K562 (cell line): ENCODE data around the gene MAD1L1. TPM values are rescaled to one million over a fixed set of nuclear protein-coding genes. Genes with fewer than 3 reads are reported as not detected.

Experiments used
- ATAC-seq: fragments of 200-7000 bp; cut with Tn5 transposase; 3 replicates; pipeline ENCODE4 v1.9.1; 2020; ENCODE audit warnings: moderate library complexity
- BruUV-seq: library from RNA; stranded (reverse); fragments of 400-500 nt; replicated peaks from 2 replicates; lab custom pipeline; 2021; lab: Mats Ljungman, UMichigan
- CTCF ChIA-PET: fragments of 300-600 bp; formaldehyde crosslinking; extraction: SDS; loops from one replicate; lab custom pipeline; 2021; ENCODE audit warnings: low intra/inter-chr PET ratio; lab: Yijun Ruan, JAX
- POLR2A ChIA-PET: fragments of 300-600, 350-650 bp; sonication (Branson Sonifier 250); formaldehyde crosslinking; extraction: SDS; loops from one replicate; lab custom pipeline; 2021; ENCODE audit warnings: antibody characterized with exemption, inconsistent platforms; lab: Yijun Ruan, JAX
- DNase-seq, 4 experiments: peaks; one replicate each; pipeline versions ENCODE4 v3.0.0 to v3.0.0-alpha.2; 2011 to 2018; ENCODE audit warnings: low spot score in 3 of 4, mixed read lengths in 3 of 4; ENCODE audit errors: extremely low read depth in 1 of 4
- FAIRE-seq: peaks from 2 replicates; lab custom pipeline; 2011; peaks lifted over from hg19 to GRCh38; lab: Jason Lieb, UNC
- H2AFZ ChIP-seq: 2 replicates; pipeline ENCODE4 v1.6.0; 2011; ENCODE audit warnings: low read depth, low read length, control low read depth, inconsistent platforms
- H3K27ac ChIP-seq: fragments of 200-600 bp; 3 replicates; pipeline ENCODE4 v1.8.0; 2011; ENCODE audit warnings: low read depth, mild to moderate bottlenecking, control low read depth, inconsistent platforms, low read length, moderate library complexity, mixed read lengths; ENCODE audit errors: extremely low read depth
- H3K27me3 ChIP-seq, 2 experiments: fragments of 300-600 bp in 1 of 2; 2 replicates in 1 of 2; 3 replicates in 1 of 2; pipeline versions ENCODE4 v1.6.0 to v1.8.0; 2011; ENCODE audit warnings: inconsistent platforms in 2 of 2, low read length in 2 of 2, mild to moderate bottlenecking in 1 of 2, mixed read lengths in 1 of 2, moderate library complexity in 1 of 2; ENCODE audit not compliant: control insufficient read depth in 2 of 2, insufficient read depth in 2 of 2
- H3K36me3 ChIP-seq: fragments of 300-600 bp; 3 replicates; pipeline ENCODE4 v1.8.0; 2011; ENCODE audit warnings: mild to moderate bottlenecking, low read length, inconsistent platforms; ENCODE audit not compliant: control insufficient read depth, insufficient read depth
- H3K4me1 ChIP-seq, 2 experiments: fragments of 200-600 bp in 1 of 2; replicated peaks in 1 of 2; 2 replicates in 1 of 2; 3 replicates in 1 of 2; pipeline versions ENCODE4 v1.5.1 to v1.8.0; 2011; ENCODE audit warnings: inconsistent platforms in 2 of 2, low read length in 2 of 2, mild to moderate bottlenecking in 1 of 2, mixed read lengths in 1 of 2, moderate library complexity in 1 of 2; ENCODE audit not compliant: control insufficient read depth in 2 of 2, insufficient read depth in 2 of 2
- H3K4me2 ChIP-seq: 2 replicates; pipeline ENCODE4 v1.6.1; 2011; ENCODE audit warnings: low read length, control low read depth, inconsistent platforms, mixed read lengths; ENCODE audit not compliant: insufficient read depth
- H3K4me3 ChIP-seq: fragments of 200-600 bp; sonication (generic), shearing (Covaris generic); 2 replicates; pipeline ENCODE4 v1.5.1; 2016; ENCODE audit warnings: control low read depth, inconsistent platforms
- H3K79me2 ChIP-seq: fragments of 200-600 bp; 3 replicates; pipeline ENCODE4 v1.8.0; 2011; ENCODE audit warnings: low read length, inconsistent platforms; ENCODE audit not compliant: control insufficient read depth, insufficient read depth
- H3K9ac ChIP-seq, 2 experiments: 2 replicates each; pipeline versions ENCODE4 v1.6.0 to v1.6.1; 2011; ENCODE audit warnings: low read depth in 2 of 2, low read length in 2 of 2, control low read depth in 1 of 2, inconsistent platforms in 1 of 2, mild to moderate bottlenecking in 1 of 2, mixed read lengths in 1 of 2; ENCODE audit not compliant: insufficient read depth in 1 of 2
- H3K9me1 ChIP-seq: one replicate; pipeline ENCODE4 v1.6.0; 2011; ENCODE audit warnings: inconsistent platforms, mild to moderate bottlenecking, low read length, moderate library complexity; ENCODE audit not compliant: control insufficient read depth, insufficient read depth
- H3K9me3 ChIP-seq: replicated peaks from 2 replicates; pipeline ENCODE4 v1.5.1; 2011; ENCODE audit warnings: low read depth, low read length, inconsistent platforms; ENCODE audit not compliant: control insufficient read depth, insufficient read depth
- H4K20me1 ChIP-seq: replicated peaks from 2 replicates; pipeline ENCODE4 v1.6.1; 2011; ENCODE audit warnings: low read length, inconsistent platforms, mixed read lengths; ENCODE audit not compliant: control insufficient read depth, insufficient read depth
- ARHGAP35 ChIP-seq: fragments of 450-650 bp; IDR thresholded peaks from 2 replicates; pipeline ENCODE4 v1.6.1; 2018; ENCODE audit not compliant: partially characterized antibody
- ATF4 ChIP-seq: fragments of 450-650 bp; formaldehyde crosslinking; IDR thresholded peaks from 2 replicates; pipeline ENCODE4 v1.4.0; 2022; ENCODE audit warnings: mild to moderate bottlenecking, moderate library complexity
- BDP1 ChIP-seq: IDR thresholded peaks from 3 replicates; pipeline ENCODE4 v1.6.1; 2011; ENCODE audit not compliant: insufficient read length, insufficient read depth
- DIDO1 ChIP-seq: fragments of 450-650 bp; IDR thresholded peaks from 2 replicates; pipeline ENCODE4 v1.6.1; 2016; ENCODE audit warnings: low read depth, missing biosample characterization, missing genetic modification characterization
- IRF1 ChIP-seq: sonication (generic); formaldehyde crosslinking; IDR thresholded peaks from 2 replicates; pipeline ENCODE4 v1.8.0; 2022; ENCODE audit warnings: missing genetic modification reagents, mild to moderate bottlenecking, borderline replicate concordance
- L3MBTL2 ChIP-seq: fragments of 450-650 bp; IDR thresholded peaks from 2 replicates; pipeline ENCODE4 v1.6.1; 2016; ENCODE audit warnings: mild to moderate bottlenecking, moderate library complexity
- MAX ChIP-seq: sonication (generic); formaldehyde crosslinking; IDR thresholded peaks from 2 replicates; pipeline ENCODE4 v1.9.0; 2022; ENCODE audit warnings: mild to moderate bottlenecking, missing genetic modification reagents
- POLR2G ChIP-seq: fragments of 200-400 bp; formaldehyde crosslinking; IDR thresholded peaks from 2 replicates; pipeline ENCODE4 v1.6.1; 2017; ENCODE audit warnings: low read depth, mild to moderate bottlenecking, antibody characterized with exemption, low read length, moderate library complexity
- SIRT6 ChIP-seq: IDR thresholded peaks from one replicate; pipeline ENCODE4 v1.6.1; 2012; ENCODE audit warnings: low read depth, mild to moderate bottlenecking, control low read depth, inconsistent platforms, low read length, moderate library complexity
- SMAD1 ChIP-seq: fragments of 150-350 bp; IDR thresholded peaks from 2 replicates; pipeline ENCODE4 v1.6.1; 2014; ENCODE audit warnings: low read length, low read depth; ENCODE audit not compliant: partially characterized antibody
- TFAP4 ChIP-seq: sonication (generic); formaldehyde crosslinking; IDR thresholded peaks from 2 replicates; pipeline ENCODE4 v1.8.0; 2022; ENCODE audit warnings: missing genetic modification reagents, mild to moderate bottlenecking, moderate library complexity, borderline replicate concordance
- TSC22D4 ChIP-seq: fragments of 450-650 bp; IDR thresholded peaks from 2 replicates; pipeline ENCODE4 v1.6.1; 2016; ENCODE audit warnings: missing genetic modification characterization, missing biosample characterization, control low read depth
- ZFP1 ChIP-seq: fragments of 450-650 bp; formaldehyde crosslinking; IDR thresholded peaks from 2 replicates; pipeline ENCODE4 v1.4.0; 2020; ENCODE audit warnings: mild to moderate bottlenecking, mixed read lengths
- ZNF134 ChIP-seq: fragments of 250-450 bp; sonication (Bioruptor Pico); conservative IDR thresholded peaks from 2 replicates; pipeline ENCODE4 v1.4.0; 2020
- ZNF384 ChIP-seq: IDR thresholded peaks from 2 replicates; pipeline ENCODE4 v1.6.1; 2012; ENCODE audit warnings: low read depth, low read length, improper control_type of control experiment
- ZNF707 ChIP-seq: fragments of 250-450 bp; sonication (Bioruptor Pico); conservative IDR thresholded peaks from 2 replicates; pipeline ENCODE4 v1.8.0; 2022; ENCODE audit warnings: inconsistent platforms, mild to moderate bottlenecking, moderate library complexity
- WGBS: fragments of 100-300 bp; shearing (Covaris generic); methylation state at CpG from one replicate; pipeline ENCODE4 v1.1.6; 2016; ENCODE audit warnings: low coverage, mixed read lengths; ENCODE audit not compliant: insufficient coverage; ENCODE audit errors: missing lambda C conversion rate; 5-methylcytosine and 5-hydroxymethylcytosine counted together
- in situ Hi-C: fragments of 300-500 bp; cut with MboI; formaldehyde crosslinking; loops from 4 replicates; pipeline ENCODE4 v1.15.0; 2018; ENCODE audit warnings: inconsistent platforms, mixed read lengths
- intact Hi-C: fragments of 100-400 bp; cut with micrococcal nuclease; formaldehyde crosslinking; loops from 2 replicates; pipeline ENCODE4 v1.14.2; 2022
- polyA plus RNA-seq, 8 experiments: library from polyadenylated mRNA; depleted of rRNA in 4 of 8; stranded (reverse) in 5 of 8; unstranded in 3 of 8; fragments of >200 nt; fragmentation: Nextera tagmentation in 2 of 8; fragmentation: Illumina TruSeq in 1 of 8; extraction: Ambion mirVana in 2 of 8; extraction: Trizol in 1 of 8; gene quantifications; 2 replicates each; pipeline versions ENCODE4 v1.2.1 to v1.2.3, GENCODE V29; 2011 to 2014; ENCODE audit warnings: inconsistent platforms in 1 of 8, missing spikeins in 1 of 8
- total RNA-seq, 7 experiments: library from RNA; depleted of rRNA in 6 of 7; stranded (reverse); fragments of >200 nt in 6 of 7; fragmentation: Illumina TruSeq in 2 of 7; extraction: Trizol in 2 of 7; gene quantifications; 2 replicates each; pipeline versions ENCODE4 v1.2.1 to v1.2.3, GENCODE V29; 2011 to 2021; ENCODE audit warnings: low replicate concordance in 1 of 7

The MAD1L1 gene
- total and polyA plus RNA-seq, 9 of the 15 experiments (the other 6 are each of a cell fraction or from before 2014, with no cell fraction given), result 1.7 to 89.7 (median 18.0) TPM

- in situ Hi-C loops (no loop called here), intact Hi-C loops (loop anchor here (2.0 kb wide), 1 partner anchor 19 kb away; no protein-coding TSS in a partner anchor)
- H3K27me3 ChIP-seq, result no peaks in the 10 kb centered on the region
- H3K9me1 ChIP-seq, result peaks cover 4% of the 10 kb centered on the region
- no peak for TF ChIP-seq ZNF707 (CRISPR knock-in tag)
- no peak for TF ChIP-seq TSC22D4
- peak; percentile 41; the same call in 1 of the 2 replicates for TF ChIP-seq POLR2G
- no peak for TF ChIP-seq SMAD1
- TF ChIP-seq L3MBTL2, result no peak
- no peak for TF ChIP-seq ARHGAP35
- TF ChIP-seq ZNF384, result peak; percentile 44; the same call in 1 of the 2 replicates
- no peak for TF ChIP-seq BDP1
- 0 out of 2 replicates have a peak, but pooled peaks have one; percentile 1 for TF ChIP-seq TFAP4 (CRISPR knock-in tag)
- TF ChIP-seq ZFP1 (CRISPR knock-in tag), result no peak
- TF ChIP-seq SIRT6, result no peak
- no peak for TF ChIP-seq ATF4
- TF ChIP-seq MAX (CRISPR knock-in tag), result 0 out of 2 replicates have a peak, but pooled peaks have one; percentile 17
- no peak for TF ChIP-seq DIDO1
- TF ChIP-seq IRF1 (CRISPR knock-in tag), result no peak
- TF ChIP-seq ZNF134, result no peak
- TF ChIP-seq, all 486 proteins: peak for 4
- peak overlapping the region in 1 of 2 experiments; percentile 36; a peak in 2 of 4 replicates for H3K9ac ChIP-seq
- no peaks in the 10 kb centered on the region for H3K79me2 ChIP-seq
- no TSS peak for BruUV-seq
- no peak for DNase-seq
- WGBS, result 75% methylated on average over 32 of the region's 38 CpGs
- ChIA-PET CTCF (no interaction called here), POLR2A (interaction anchor here (1.0 kb wide), 1 partner anchor 37 kb away, joined by 3 read pairs; no protein-coding TSS in a partner anchor)
- no peak; the same call in 2 of the 3 replicates for ATAC-seq
- peaks cover 15 to 52% of the 10 kb centered on the region in 2 experiments for H3K4me1 ChIP-seq
- no peaks in the 10 kb centered on the region for H4K20me1 ChIP-seq
- no peak overlapping the region for H3K4me3 ChIP-seq
- H3K36me3 ChIP-seq, result peaks cover 3% of the 10 kb centered on the region; the same call in 1 of the 3 replicates
- no peak overlapping the region for H3K27ac ChIP-seq
- no peak for FAIRE-seq
- no peak overlapping the region for H3K4me2 ChIP-seq
- H3K9me3 ChIP-seq, result peaks cover 2% of the 10 kb centered on the region; the same call in 1 of the 2 replicates
- no peak overlapping the region for H2AFZ ChIP-seq
Measured at GRCh38 chr7:1873857-1874589, 358.7 kb downstream of the MAD1L1 start.
